HG03439 (cell line): ENCODE data around the gene SLC49A3.
"Not testable (repeated sequence)": the region's sequence is repeated elsewhere in the genome, so short reads cannot be mapped to it uniquely, and the experiment has no call there.

Experiments used
- ATAC-seq: cut with Tn5 transposase; IDR thresholded peaks from one replicate; pipeline ENCODE4 v1.9.1; 2021; ENCODE audit warnings: mild to moderate bottlenecking, moderate library complexity; ENCODE audit not compliant: unreplicated experiment

The SLC49A3 gene

GRCh38 chr4:681736-682451, 7.1 kb downstream of the SLC49A3 start:
- ATAC-seq, result no peak

GRCh38 chr4:680928-681645, 7.9 kb downstream of the SLC49A3 start:
- ATAC-seq, result no peak

GRCh38 chr4:680551-680927, 8.4 kb downstream of the SLC49A3 start:
- ATAC-seq, result no peak

- no peak for ATAC-seq
These were observed 8.9 kb downstream of the SLC49A3 start for GRCh38 chr4:680091-680490.

- ATAC-seq, result no peak
These were observed 9.3 kb downstream of the SLC49A3 start for GRCh38 chr4:679629-680028.

GRCh38 chr4:679104-679481, 9.9 kb downstream of the SLC49A3 start:
- no peak for ATAC-seq

GRCh38 chr4:678331-679103, 10.4 kb downstream of the SLC49A3 start:
- no peak for ATAC-seq

- no peak for ATAC-seq
These were observed 11.3 kb downstream of the SLC49A3 start for GRCh38 chr4:677431-678293.

- no peak for ATAC-seq
These were observed 12.1 kb downstream of the SLC49A3 start for GRCh38 chr4:676871-677235.

GRCh38 chr4:675980-676870, 12.7 kb downstream of the SLC49A3 start:
- ATAC-seq, result no peak

GRCh38 chr4:675036-675882, 13.7 kb downstream of the SLC49A3 start:
- ATAC-seq, result peak; percentile 1

- peak; percentile 78 for ATAC-seq
These were observed 14.5 kb downstream of the SLC49A3 start, which contains the start of the genes ATP5ME and MYL5 for GRCh38 chr4:674172-675035. Gene ATP5ME (minus strand): TSS chr4:674276. CDS start chr4:674247, 29 bp downstream. Gene MYL5 (plus strand): TSS chr4:674542. CDS start chr4:678027, 3,485 bp downstream.

- ATAC-seq, result no peak
These were observed 15.4 kb downstream of the SLC49A3 start for GRCh38 chr4:673349-674091.

GRCh38 chr4:671769-672168, 17.2 kb downstream of the SLC49A3 start:
- no peak for ATAC-seq

GRCh38 chr4:669806-670559, 19.0 kb downstream of the SLC49A3 start:
- ATAC-seq, result not testable (repeated sequence)

GRCh38 chr4:668219-668618, 20.7 kb downstream of the SLC49A3 start:
- not testable (repeated sequence) for ATAC-seq
